HG03039 (cell line): Measurements from ENCODE around the gene DDX11.
"Not testable (repeated sequence)": the region's sequence is repeated elsewhere in the genome, so short reads cannot be mapped to it uniquely, and the experiment has no call there.

Source experiments
- ATAC-seq: cut with Tn5 transposase; IDR thresholded peaks from one replicate; pipeline ENCODE4 v1.9.1; 2021; ENCODE audit warnings: mild to moderate bottlenecking, moderate library complexity; ENCODE audit not compliant: unreplicated experiment

Gene DDX11

DNA sequence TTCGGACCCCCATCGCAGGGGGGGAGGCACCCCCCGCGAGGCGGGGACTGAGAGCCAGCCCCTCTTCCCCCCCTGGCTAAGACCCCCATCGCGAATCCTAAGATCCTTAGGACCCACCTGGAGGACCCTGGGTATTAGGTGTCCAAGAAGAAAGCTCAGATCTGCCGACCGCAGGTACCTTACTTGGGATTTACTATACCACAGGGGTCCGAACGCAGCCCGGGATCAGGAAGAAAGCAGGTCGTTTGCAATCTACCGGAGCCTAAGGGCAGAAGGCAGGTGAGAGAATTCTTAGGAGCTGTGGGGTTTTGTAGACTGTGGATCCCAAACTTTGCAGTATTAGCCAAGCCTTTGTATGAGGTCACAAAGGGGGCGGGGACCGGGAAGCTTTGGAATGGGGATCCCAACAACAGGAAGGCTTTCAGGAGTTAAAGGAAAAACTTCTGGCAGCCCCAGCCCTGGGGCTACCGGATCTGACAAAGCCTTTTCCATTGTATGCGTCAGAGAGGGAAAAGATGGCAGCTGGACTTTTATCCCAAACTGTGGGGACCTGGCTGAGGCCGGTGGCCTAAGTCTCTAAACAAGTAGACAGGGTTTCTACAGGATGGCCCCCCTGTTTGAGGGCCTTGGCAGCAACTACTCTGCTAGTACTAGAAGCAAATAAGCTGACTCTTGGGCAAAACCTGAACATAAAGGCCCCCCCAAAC, 47.5 kb downstream of the DDX11 start:
- not testable (repeated sequence) for ATAC-seq

- no peak for ATAC-seq
Observed at GRCh38 chr12:31122481-31122880, 48.8 kb downstream of the DDX11 start.

GRCh38 chr12:31124158-31124557, 50.5 kb downstream of the DDX11 start:
- ATAC-seq, result not testable (repeated sequence)

DNA sequence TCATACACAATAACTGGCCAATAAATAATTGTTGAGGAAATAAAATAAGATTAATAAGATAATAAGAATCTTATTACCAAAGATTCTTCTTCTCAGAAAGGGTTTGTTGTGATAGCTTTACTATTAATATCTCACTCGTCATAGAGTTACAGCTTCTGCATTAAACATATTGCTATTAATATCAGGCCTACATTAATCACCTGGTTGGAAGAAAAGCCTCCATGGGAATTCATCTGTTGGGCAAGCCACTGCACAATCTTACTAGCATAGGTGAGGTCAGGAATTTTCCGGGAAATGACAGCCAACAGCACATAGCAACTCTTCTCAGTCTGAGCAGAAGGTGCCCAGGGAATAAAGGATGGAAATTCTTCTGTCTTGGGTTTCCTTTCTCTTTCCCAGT, 51.5 kb downstream of the DDX11 start:
- ATAC-seq, result not testable (repeated sequence)

GRCh38 chr12:31127209-31127848, 53.7 kb downstream of the DDX11 start:
- not testable (repeated sequence) for ATAC-seq

- ATAC-seq, result not testable (repeated sequence)
Observed at GRCh38 chr12:31136581-31136980, 62.9 kb downstream of the DDX11 start.

DNA sequence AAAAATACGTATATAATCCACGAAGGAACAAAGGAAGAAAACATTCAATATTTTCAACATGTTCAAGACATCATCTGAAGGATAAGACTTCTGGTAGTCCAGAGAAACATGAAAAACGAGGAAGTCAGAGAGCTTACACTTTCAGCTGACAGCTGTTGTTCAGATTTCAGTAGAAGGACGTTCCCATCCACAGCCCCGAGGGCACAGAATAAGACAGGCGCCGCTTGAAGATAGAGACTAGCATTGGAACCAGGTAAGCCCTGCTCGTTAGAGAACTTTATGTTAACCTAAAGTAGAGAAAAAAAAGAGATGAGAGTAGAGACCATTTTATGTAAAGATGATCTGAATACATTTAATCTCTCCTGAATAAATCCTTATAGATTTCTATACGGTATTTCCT, 71.1 kb downstream of the DDX11 start:
- not testable (repeated sequence) for ATAC-seq

- not testable (repeated sequence) for ATAC-seq
Observed at GRCh38 chr12:31145296-31145695, 71.6 kb downstream of the DDX11 start.

GRCh38 chr12:31147415-31147814, 73.8 kb downstream of the DDX11 start:
- ATAC-seq, result not testable (repeated sequence)

GRCh38 chr12:31150766-31151165, 77.1 kb downstream of the DDX11 start:
- not testable (repeated sequence) for ATAC-seq
